ENCODE results near the gene LHFPL3.
A peak's percentile ranks its signal among the peaks of the same experiment; 100 is the strongest.
"Not testable (repeated sequence)": the region's sequence is repeated elsewhere in the genome, so short reads cannot be mapped to it uniquely, and the experiment has no call there.

The LHFPL3 gene

GRCh38 chr7:104497379-104497967, 169.1 kb downstream of the LHFPL3 start:
- no peak for DNase-seq

- DNase-seq, result no peak
These were observed 171.6 kb downstream of the LHFPL3 start for GRCh38 chr7:104499975-104500374.

GRCh38 chr7:104509874-104510273, 181.5 kb downstream of the LHFPL3 start:
- DNase-seq, result no peak

- no peak for DNase-seq
These were observed 196.4 kb downstream of the LHFPL3 start for GRCh38 chr7:104524853-104525252.

- no peak for DNase-seq
These were observed 199.7 kb downstream of the LHFPL3 start for GRCh38 chr7:104528142-104528541.

GRCh38 chr7:104529567-104529966, 201.2 kb downstream of the LHFPL3 start:
- no peak for DNase-seq

GRCh38 chr7:104530251-104530650, 201.8 kb downstream of the LHFPL3 start:
- DNase-seq, result no peak

- DNase-seq, result no peak
These were observed 205.7 kb downstream of the LHFPL3 start for GRCh38 chr7:104534149-104534548.

GRCh38 chr7:104535841-104536240, 207.4 kb downstream of the LHFPL3 start:
- no peak for DNase-seq

- DNase-seq, result no peak
These were observed 208.6 kb downstream of the LHFPL3 start for GRCh38 chr7:104536956-104537355.

GRCh38 chr7:104538152-104538551, 209.7 kb downstream of the LHFPL3 start:
- DNase-seq, result no peak

- DNase-seq, result no peak
These were observed 213.5 kb downstream of the LHFPL3 start for GRCh38 chr7:104541897-104542296.

- DNase-seq, result no peak
These were observed 220.5 kb downstream of the LHFPL3 start for GRCh38 chr7:104548861-104549260.

GRCh38 chr7:104550362-104550761, 222.0 kb downstream of the LHFPL3 start:
- no peak for DNase-seq

GRCh38 chr7:104551226-104551625, 222.8 kb downstream of the LHFPL3 start:
- no peak for DNase-seq

GRCh38 chr7:104552102-104552501, 223.7 kb downstream of the LHFPL3 start:
- DNase-seq, result peak; percentile 46

GRCh38 chr7:104553074-104553473, 224.7 kb downstream of the LHFPL3 start:
- DNase-seq, result no peak

- DNase-seq, result not testable (repeated sequence)
These were observed 235.0 kb downstream of the LHFPL3 start for GRCh38 chr7:104563350-104563901.

GRCh38 chr7:104569751-104570150, 241.3 kb downstream of the LHFPL3 start:
- no peak for DNase-seq

- DNase-seq, result no peak
These were observed 244.2 kb downstream of the LHFPL3 start for GRCh38 chr7:104572554-104572953.

- no peak for DNase-seq
These were observed 256.2 kb downstream of the LHFPL3 start for GRCh38 chr7:104584620-104585019.

- DNase-seq, result not testable (repeated sequence)
These were observed 267.2 kb downstream of the LHFPL3 start for GRCh38 chr7:104595591-104595990.

GRCh38 chr7:104603957-104604356, 275.6 kb downstream of the LHFPL3 start:
- DNase-seq, result no peak

GRCh38 chr7:104604706-104605105, 276.3 kb downstream of the LHFPL3 start:
- DNase-seq, result no peak

- no peak for DNase-seq
These were observed 292.9 kb downstream of the LHFPL3 start for GRCh38 chr7:104621321-104621720.

Data from right forelimb (tissue), 1 donor.